HEK293 (cell line): ENCODE data around the gene MSH5.

Source experiments
- BCL6B ChIP-seq: fragments of 450-650 bp; formaldehyde crosslinking; IDR thresholded peaks from 2 replicates; pipeline ENCODE4 v1.5.1; 2017; ENCODE audit warnings: missing biosample characterization, missing genetic modification characterization
- CTCF ChIP-seq: fragments of 450-650 bp; formaldehyde crosslinking; IDR thresholded peaks from 2 replicates; pipeline ENCODE4 v1.5.1; 2016; ENCODE audit warnings: missing biosample characterization, missing genetic modification characterization
- PBX3 ChIP-seq: sonication (generic); formaldehyde crosslinking; IDR thresholded peaks from 2 replicates; pipeline ENCODE4 v1.8.1; 2022; ENCODE audit warnings: mild to moderate bottlenecking, moderate library complexity, missing genetic modification reagents
- REST ChIP-seq: fragments of 450-650 bp; formaldehyde crosslinking; IDR thresholded peaks from 2 replicates; pipeline ENCODE4 v1.5.1; 2016; ENCODE audit warnings: missing biosample characterization, missing genetic modification characterization
- YY1 ChIP-seq: fragments of 450-650 bp; formaldehyde crosslinking; IDR thresholded peaks from 2 replicates; pipeline ENCODE4 v1.5.1; 2018; ENCODE audit warnings: missing biosample characterization, missing genetic modification characterization
- ZNF398 ChIP-seq: fragments of 450-650 bp; formaldehyde crosslinking; IDR thresholded peaks from 2 replicates; pipeline ENCODE4 v1.5.1; 2017; ENCODE audit warnings: missing biosample characterization, missing genetic modification characterization
- ZNF707 ChIP-seq: fragments of 450-650 bp; formaldehyde crosslinking; IDR thresholded peaks from 2 replicates; pipeline ENCODE4 v1.5.1; 2016; ENCODE audit warnings: missing biosample characterization, missing genetic modification characterization

DNA sequence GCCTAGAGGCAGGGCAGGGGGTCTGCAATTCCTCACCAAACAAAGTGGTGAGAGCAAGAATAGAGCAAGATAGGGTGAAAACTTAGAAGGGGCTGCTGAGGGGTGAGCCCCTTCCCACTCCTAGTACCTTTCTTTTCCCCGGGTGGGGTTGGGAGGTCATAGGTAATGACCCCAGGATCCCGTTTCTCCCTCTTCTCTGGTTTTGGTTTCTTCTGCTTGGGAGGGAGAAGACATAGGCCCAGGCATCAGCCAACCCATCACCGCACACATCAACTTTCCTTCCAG is 52.2 kb downstream of the MSH5 start:
- TF ChIP-seq CTCF: no peak
- TF ChIP-seq ZNF398 (tag by site-specific recombination): no peak
- TF ChIP-seq YY1: no peak
- no peak for TF ChIP-seq REST (tag by site-specific recombination)
- no peak for TF ChIP-seq PBX3 (CRISPR knock-in tag)
- no peak for TF ChIP-seq ZNF707 (tag by site-specific recombination)
- TF ChIP-seq BCL6B (tag by site-specific recombination): no peak
